NCI-H2196 treated with DMSO at 0.1 percent for 48 hours (cell line): Measurements from ENCODE around the gene KIFC1.
A peak's percentile ranks its signal among the peaks of the same experiment; 100 is the strongest.

Experiments used
- DNase-seq: peaks from one replicate; lab custom pipeline; 2025; ENCODE audit not compliant: unreplicated experiment; lab: John Stamatoyannopoulos, UW

The KIFC1 gene

GRCh38 chr6:33439956-33440648, 48.5 kb downstream of the KIFC1 start:
- DNase-seq = no peak

GRCh38 chr6:33440649-33441309, 49.2 kb downstream of the KIFC1 start:
- no peak for DNase-seq

GRCh38 chr6:33441457-33441856, 49.8 kb downstream of the KIFC1 start:
- no peak for DNase-seq

GRCh38 chr6:33442283-33442682, 50.7 kb downstream of the KIFC1 start:
- no peak for DNase-seq

- DNase-seq = no peak
These were observed 51.4 kb downstream of the KIFC1 start for GRCh38 chr6:33443025-33443424.

GRCh38 chr6:33443619-33444504, 52.2 kb downstream of the KIFC1 start:
- DNase-seq = no peak

- DNase-seq = no peak
These were observed 53.5 kb downstream of the KIFC1 start for GRCh38 chr6:33445119-33445603.

GRCh38 chr6:33446356-33446755, 54.7 kb downstream of the KIFC1 start:
- DNase-seq = no peak

GRCh38 chr6:33450434-33450833, 58.8 kb downstream of the KIFC1 start:
- no peak for DNase-seq

- no peak for DNase-seq
These were observed 60.0 kb downstream of the KIFC1 start for GRCh38 chr6:33451606-33452005.

GRCh38 chr6:33452496-33452895, 60.9 kb downstream of the KIFC1 start:
- no peak for DNase-seq

- no peak for DNase-seq
These were observed 61.9 kb downstream of the KIFC1 start for GRCh38 chr6:33453393-33454008.

GRCh38 chr6:33454009-33454946, 62.7 kb downstream of the KIFC1 start, which contains the start of gene ZBTB9:
Gene ZBTB9 (plus strand): TSS chr6:33454576. CDS start chr6:33455101, 525 bp downstream.
- DNase-seq = peak; percentile 91

GRCh38 chr6:33455051-33455450, 63.4 kb downstream of the KIFC1 start:
- DNase-seq = no peak

GRCh38 chr6:33456156-33456555, 64.5 kb downstream of the KIFC1 start:
- DNase-seq = no peak

- DNase-seq = no peak
These were observed 67.1 kb downstream of the KIFC1 start for GRCh38 chr6:33458676-33459075.

GRCh38 chr6:33459226-33459625, 67.6 kb downstream of the KIFC1 start:
- DNase-seq = no peak
